ENCODE measurements around the gene PAX5.

Gene PAX5

DNA sequence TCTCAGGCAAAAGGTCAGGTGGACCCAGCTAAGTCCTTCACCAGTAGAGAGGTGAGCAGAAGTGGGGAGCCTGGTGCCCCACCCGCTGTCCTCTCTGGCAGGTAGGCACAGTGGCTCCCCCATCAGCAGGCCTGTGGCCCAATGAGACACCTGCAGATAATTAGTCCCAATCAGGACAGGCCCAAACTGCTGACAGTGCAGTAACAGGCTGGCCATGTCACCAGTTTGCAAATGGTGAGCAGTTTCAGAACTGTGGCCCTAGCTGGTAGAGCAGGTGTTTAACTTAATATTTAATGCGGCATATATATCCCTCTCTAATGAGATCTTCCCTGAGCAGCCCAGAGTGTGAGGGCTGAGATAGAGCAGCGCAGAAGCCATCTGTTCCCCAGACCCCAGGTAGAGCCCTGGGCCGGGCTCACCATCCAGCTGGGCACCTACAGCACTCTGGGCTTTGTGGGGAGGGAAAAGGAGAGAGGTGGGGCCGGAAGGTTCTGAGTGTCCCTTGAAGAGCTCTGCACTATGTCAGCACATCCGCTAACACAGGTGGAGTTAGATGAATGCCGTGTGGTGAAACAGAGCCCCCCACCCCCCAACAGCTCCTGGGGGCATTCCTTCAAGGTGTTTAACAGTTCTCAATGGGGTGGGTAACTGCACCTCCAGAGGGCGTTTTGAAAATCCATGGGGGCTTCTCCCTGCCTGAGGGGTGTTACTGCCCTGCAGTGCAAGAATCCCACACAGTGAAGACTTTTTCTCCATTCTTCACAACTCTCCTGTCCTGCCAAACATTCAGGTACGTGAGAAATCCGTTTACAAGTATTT lies 120.5 kb downstream of the PAX5 start:
- DNase-seq (ENCODE audit: extremely low read depth, low read depth): no peak
- TF ChIP-seq CTCF (IDR thresholded peaks at IDR 0.05; ENCODE audit: low read depth, low read length): no peak

DNA sequence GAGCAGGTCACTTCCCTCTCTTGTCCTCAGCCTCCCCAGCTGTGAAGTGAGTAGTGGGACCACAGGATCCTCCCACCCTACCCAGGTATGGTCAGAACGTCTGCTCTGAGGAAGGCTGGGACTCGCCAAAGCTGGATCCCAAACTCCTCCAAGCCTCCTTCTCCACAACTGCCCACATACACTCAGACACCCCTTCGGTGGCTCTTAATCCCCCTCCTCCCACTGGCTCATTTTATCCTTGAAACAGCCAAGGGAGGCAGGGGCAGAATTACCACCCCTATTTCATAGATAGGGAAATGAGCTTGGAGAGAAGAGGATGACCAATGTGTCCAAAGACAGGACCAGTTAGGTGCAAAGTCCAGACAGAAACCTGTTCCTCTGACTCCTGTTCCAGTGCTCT lies 121.4 kb downstream of the PAX5 start:
- no peak for TF ChIP-seq CTCF (IDR thresholded peaks at IDR 0.05; ENCODE audit: low read depth, low read length)
- DNase-seq (ENCODE audit: extremely low read depth, low read depth): no peak

DNA sequence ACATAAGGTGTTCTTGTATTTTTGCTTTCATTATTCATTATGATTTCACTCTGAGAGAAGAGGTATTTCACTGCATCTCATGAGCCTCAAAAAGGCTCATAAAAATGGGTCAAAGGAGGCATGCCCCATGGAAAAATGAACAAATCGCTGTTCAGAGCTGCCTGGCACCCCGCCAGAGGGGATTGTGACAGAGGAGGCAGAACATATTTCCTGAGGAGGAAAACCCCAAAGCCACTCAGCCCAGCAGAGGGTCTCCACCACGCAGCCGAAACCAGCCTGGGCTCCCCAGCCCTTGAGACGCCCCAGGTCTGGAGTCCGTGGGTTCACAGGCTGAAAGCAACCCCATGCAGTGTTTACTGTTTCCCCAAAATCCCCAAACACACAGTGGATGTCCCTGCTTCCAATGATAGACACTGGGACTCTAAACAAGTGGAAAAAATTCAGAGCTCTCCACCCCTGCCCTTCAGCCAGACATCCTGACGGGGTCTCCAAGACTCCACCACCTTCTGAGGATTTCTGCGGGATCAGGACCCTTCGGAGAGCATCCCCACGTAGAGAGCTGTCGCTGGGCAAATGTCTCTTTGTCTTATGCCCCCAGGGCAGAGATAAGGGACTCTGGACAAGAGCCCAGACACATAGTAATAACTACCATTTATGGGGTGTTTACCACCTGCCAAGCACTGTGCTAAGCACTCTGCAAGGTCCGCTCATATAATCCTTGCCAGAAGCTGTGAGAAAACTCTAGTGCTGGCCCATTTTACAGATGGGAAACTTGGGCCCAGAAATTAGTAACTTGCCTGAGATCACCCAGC lies 122.3 kb downstream of the PAX5 start:
- TF ChIP-seq CTCF (IDR thresholded peaks at IDR 0.05; ENCODE audit: low read depth, low read length): no peak
- DNase-seq (ENCODE audit: extremely low read depth, low read depth): no peak

DNA sequence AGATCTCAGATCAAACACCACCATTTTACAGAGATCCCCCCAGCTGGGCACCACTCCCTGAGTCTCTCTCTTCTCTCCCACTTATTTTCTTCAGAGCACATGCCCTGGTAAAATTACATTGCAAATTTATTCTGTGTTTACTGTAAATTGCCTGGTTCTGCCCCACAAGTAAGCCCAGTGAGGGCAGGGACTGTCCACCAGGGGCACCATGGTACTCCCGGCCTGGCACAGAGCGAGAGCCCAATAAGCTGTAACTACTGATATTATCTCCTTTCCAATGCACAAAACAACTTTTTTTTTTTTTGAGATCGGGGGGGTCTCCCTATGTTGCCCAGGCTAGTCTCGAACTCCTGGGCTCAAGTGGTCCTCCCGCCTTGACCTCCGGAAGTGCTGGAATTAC lies 123.0 kb downstream of the PAX5 start:
- TF ChIP-seq CTCF (IDR thresholded peaks at IDR 0.05; ENCODE audit: low read depth, low read length): no peak
- DNase-seq (ENCODE audit: extremely low read depth, low read depth): no peak

- no peak for TF ChIP-seq CTCF (IDR thresholded peaks at IDR 0.05; ENCODE audit: low read depth, low read length)
- DNase-seq (ENCODE audit: extremely low read depth, low read depth): no peak
Measured at GRCh38 chr9:36906492-36906891, 127.6 kb downstream of the PAX5 start.

DNA sequence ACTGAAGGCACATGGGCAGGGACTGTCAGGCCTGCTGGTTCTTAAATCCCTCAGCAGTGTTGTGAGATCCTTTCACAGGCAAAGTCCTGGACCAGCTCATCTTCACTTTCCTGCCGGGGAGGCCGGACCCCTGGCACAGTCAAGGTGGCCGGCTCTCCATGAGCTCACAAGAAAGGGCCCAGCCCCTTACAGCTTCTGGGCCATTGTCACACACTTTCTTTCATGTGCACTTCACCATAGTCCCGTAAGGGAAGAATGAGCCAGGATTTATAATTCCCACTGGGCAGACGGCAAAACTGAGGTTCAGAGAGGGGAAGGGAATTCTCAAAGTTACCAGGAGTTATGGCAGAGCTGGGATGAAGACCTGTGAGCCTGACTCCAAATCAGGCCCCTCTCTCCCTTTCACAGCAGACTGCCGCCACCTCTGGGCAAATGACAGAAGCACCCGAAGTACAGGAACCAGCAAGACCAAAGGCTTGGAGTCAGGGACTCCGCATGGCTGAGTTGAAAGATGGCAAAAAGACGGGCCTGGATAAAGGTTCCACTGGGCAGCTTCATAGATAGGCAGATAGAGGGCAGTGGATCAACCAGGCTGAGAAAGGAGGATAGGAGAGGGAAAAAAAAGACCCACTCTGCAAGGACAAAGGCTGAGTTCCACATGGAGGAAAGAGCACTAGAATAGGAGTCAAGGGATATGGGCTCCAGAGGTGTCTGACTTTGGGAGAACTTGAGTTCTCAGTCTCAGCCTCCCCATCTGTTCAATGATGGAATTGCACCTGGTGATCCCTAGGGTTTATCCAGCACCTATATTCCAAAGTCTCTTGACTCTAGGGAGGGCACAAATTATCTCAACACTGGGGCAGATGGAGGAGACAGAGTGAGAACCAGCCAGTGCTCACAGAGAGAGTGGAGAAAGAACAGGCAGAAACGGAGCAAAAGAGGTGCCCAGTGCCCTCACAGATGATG lies 128.7 kb downstream of the PAX5 start:
- no peak for TF ChIP-seq CTCF (IDR thresholded peaks at IDR 0.05; ENCODE audit: low read depth, low read length)
- no peak for DNase-seq (ENCODE audit: extremely low read depth, low read depth)

Data from AG09319 (cell line).